Left forelimb (tissue), 1 donor: Measurements from ENCODE around the gene ROR2.
"Not testable (repeated sequence)": the region's sequence is repeated elsewhere in the genome, so short reads cannot be mapped to it uniquely, and the experiment has no call there.

Experiments
- DNase-seq: peaks from one replicate; pipeline ENCODE4 v3.0.0-alpha.2; 2018; ENCODE audit warnings: low spot score

Gene ROR2

GRCh38 chr9:91625331-91625730 lies 324.7 kb downstream of the ROR2 start:
- DNase-seq: no peak

GRCh38 chr9:91623004-91623403 lies 327.0 kb downstream of the ROR2 start:
- DNase-seq: no peak

GRCh38 chr9:91622121-91622520 lies 327.9 kb downstream of the ROR2 start:
- DNase-seq: not testable (repeated sequence)

GRCh38 chr9:91614044-91614443 lies 336.0 kb downstream of the ROR2 start:
- DNase-seq: not testable (repeated sequence)

GRCh38 chr9:91611582-91611981 lies 338.4 kb downstream of the ROR2 start:
- no peak for DNase-seq

- DNase-seq: no peak
Observed at GRCh38 chr9:91606255-91606995, 343.6 kb downstream of the ROR2 start.

GRCh38 chr9:91604451-91605179 lies 345.4 kb downstream of the ROR2 start:
- DNase-seq: no peak

GRCh38 chr9:91603932-91604331 lies 346.1 kb downstream of the ROR2 start:
- no peak for DNase-seq

GRCh38 chr9:91599564-91599963 lies 350.5 kb downstream of the ROR2 start:
- DNase-seq: no peak

GRCh38 chr9:91591627-91592026 lies 358.4 kb downstream of the ROR2 start:
- DNase-seq: no peak

- no peak for DNase-seq
Observed at GRCh38 chr9:91589101-91589553, 360.9 kb downstream of the ROR2 start.

GRCh38 chr9:91586282-91586681 lies 363.7 kb downstream of the ROR2 start:
- DNase-seq: no peak

- no peak for DNase-seq
Observed at GRCh38 chr9:91583966-91584365, 366.1 kb downstream of the ROR2 start.

GRCh38 chr9:91583161-91583875 lies 366.7 kb downstream of the ROR2 start:
- no peak for DNase-seq

GRCh38 chr9:91582181-91582580 lies 367.8 kb downstream of the ROR2 start:
- no peak for DNase-seq

- no peak for DNase-seq
Observed at GRCh38 chr9:91580136-91580535, 369.9 kb downstream of the ROR2 start.

GRCh38 chr9:91578911-91579310 lies 371.1 kb downstream of the ROR2 start:
- no peak for DNase-seq

GRCh38 chr9:91577633-91578061 lies 372.4 kb downstream of the ROR2 start:
- DNase-seq: no peak

GRCh38 chr9:91572811-91573210 lies 377.2 kb downstream of the ROR2 start:
- DNase-seq: no peak

- no peak for DNase-seq
Observed at GRCh38 chr9:91572044-91572443, 378.0 kb downstream of the ROR2 start.

- no peak for DNase-seq
Observed at GRCh38 chr9:91571036-91571435, 379.0 kb downstream of the ROR2 start.

- DNase-seq: no peak
Observed at GRCh38 chr9:91567642-91568274, 382.3 kb downstream of the ROR2 start.
